Sciatic nerve (tissue), 2 donors: Measurements from ENCODE around the gene SLC24A5. TPM values are rescaled to one million over a fixed set of nuclear protein-coding genes. Genes with fewer than 3 reads are reported as not detected.

Experiments
- ATAC-seq: fragments of 200-7000 bp; cut with Tn5 transposase; one replicate; pipeline ENCODE4 v1.9.1; 2020; ENCODE audit warnings: mild to moderate bottlenecking, moderate library complexity
- DNase-seq: peaks from one replicate; pipeline ENCODE4 v3.0.0-alpha.2; 2020; ENCODE audit warnings: low spot score
- intact Hi-C: fragments of 100-400 bp; cut with DNase I; formaldehyde crosslinking; loops from one replicate; pipeline ENCODE4 v1.14.2; 2022
- total RNA-seq: library from RNA; stranded (reverse); fragmentation: NEBNext Ultra II Directional; extraction: Animal tissue kit (Norgen Biotek cat#: 25700); gene quantifications from one replicate; pipeline ENCODE4 v1.2.1, GENCODE V29; 2021
- donor health status: DM: no; HTN: no; CAD: no.
- donor health status: DM: no; HTN: no; CAD: no.

Gene SLC24A5
- total RNA-seq, 1 donor from 2014 or later, result 0.89 TPM

DNA sequence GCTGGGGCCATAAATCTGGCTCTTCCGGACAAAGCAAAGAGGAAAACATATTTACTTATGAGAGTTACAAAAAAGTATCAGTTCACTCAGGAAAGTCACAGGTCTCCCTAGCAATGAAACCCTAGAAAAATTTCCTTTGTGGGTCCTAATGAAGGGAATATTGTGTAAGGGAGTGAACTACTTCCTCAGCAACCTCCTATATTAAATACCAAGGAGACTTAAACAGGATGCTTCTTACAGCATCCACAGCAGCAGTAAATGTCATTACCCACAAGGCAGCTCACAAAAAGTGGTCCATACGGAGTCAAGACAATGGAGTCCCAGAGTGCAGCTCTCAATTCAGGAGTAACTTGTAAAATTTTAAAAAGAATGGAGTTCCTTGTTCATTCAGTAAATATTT, 14.9 kb upstream of the SLC24A5 start:
- intact Hi-C loops, result no loop called here
- ATAC-seq, result no peak
- no peak for DNase-seq

GRCh38 chr15:48109212-48109611, 11.6 kb upstream of the SLC24A5 start:
- DNase-seq, result no peak
- intact Hi-C loops, result no loop called here
- no peak for ATAC-seq

DNA sequence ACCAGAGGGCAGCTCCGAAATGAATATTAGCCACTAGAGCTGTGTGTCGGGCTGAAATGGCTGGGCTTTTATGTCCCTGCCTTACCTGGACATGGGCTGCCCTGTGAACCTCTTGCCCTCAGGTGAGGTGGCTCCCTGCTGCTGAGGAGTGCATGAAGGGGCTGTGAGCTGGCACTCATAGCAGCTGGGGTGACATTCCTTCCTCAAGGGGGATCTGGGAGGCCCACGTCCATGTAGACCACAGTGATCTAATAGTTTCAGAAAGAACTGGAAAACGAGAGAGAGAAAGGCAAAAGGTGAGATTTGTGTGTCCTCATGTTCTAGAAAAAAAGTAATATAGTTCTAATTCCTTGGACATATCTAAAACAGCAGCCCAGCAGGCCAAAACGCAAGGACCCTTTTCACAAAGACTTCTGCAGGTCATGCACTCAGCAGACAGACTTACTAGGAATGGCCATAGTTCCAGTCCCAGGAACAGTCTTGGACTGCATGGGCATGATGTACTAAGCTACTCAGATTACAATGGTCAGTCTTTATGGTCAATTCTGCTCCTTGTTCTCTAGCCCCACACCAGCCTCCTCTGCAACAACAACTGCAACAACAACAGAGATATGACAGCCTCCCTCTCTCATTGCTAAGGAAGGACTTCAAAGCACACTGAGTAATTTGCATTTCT, 10.8 kb upstream of the SLC24A5 start:
- no peak for DNase-seq
- intact Hi-C loops, result no loop called here
- ATAC-seq, result peak; percentile 60

- intact Hi-C loops, result no loop called here
- ATAC-seq (no peak), DNase-seq (no peak)
Observed at GRCh38 chr15:48112242-48112641, 8.5 kb upstream of the SLC24A5 start.

- ATAC-seq (no peak), DNase-seq (no peak)
- intact Hi-C loops, result no loop called here
Observed at GRCh38 chr15:48119277-48119676, 1.5 kb upstream of the SLC24A5 start.

- ATAC-seq (peak; percentile 32), DNase-seq (no peak)
- intact Hi-C loops, result no loop called here
Observed at GRCh38 chr15:48121849-48122248, 1.1 kb downstream of the SLC24A5 start.

DNA sequence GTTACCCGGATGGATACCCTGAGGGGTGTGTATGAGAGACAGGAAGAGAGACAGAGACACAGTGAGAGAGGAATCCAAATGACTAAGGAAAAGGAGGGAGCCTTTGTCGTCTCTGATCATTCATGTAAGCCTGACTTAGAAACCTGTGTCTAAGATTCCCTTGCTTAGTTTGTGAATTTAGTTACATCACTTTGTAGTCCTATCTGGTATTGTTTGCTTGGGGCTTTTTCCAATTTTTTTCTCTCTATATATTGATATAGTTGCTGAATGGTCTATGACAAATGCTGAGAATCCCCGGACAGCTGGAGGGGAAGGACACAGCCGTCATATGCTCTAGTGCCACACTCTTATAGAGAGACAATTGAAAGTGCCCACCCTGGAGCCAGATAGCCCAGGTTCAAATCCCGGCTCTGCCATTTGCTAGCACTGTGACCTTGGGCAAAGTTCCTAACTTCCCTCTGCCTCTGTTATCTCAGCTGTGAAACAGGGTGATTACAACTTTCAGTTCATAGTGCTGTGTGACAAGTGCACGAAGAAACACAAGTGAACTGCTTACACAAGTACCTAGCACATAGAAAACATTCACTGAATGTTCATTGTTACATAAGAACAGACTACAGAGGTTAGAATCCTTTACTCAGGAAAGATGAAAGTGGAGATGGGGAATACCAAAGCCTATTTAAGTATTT, 6.0 kb downstream of the SLC24A5 start:
- no peak for DNase-seq
- ATAC-seq, result peak; percentile 60
- intact Hi-C loops, result no loop called here

- no peak for ATAC-seq
Observed at GRCh38 chr15:48131324-48131723, 10.5 kb downstream of the SLC24A5 start.

GRCh38 chr15:48132874-48133273, 12.1 kb downstream of the SLC24A5 start:
- no peak for DNase-seq
- no peak for ATAC-seq
- intact Hi-C loops, result no loop called here

More at GRCh38 chr15:48131324-48131723, 10.5 kb downstream of the SLC24A5 start:
- DNase-seq, result no peak
- intact Hi-C loops, result no loop called here

GRCh38 chr15:48143856-48144255, 23.1 kb downstream of the SLC24A5 start:
- intact Hi-C loops, result no loop called here
- DNase-seq (no peak), ATAC-seq (no peak)

- intact Hi-C loops, result no loop called here
- no peak for ATAC-seq
- DNase-seq, result no peak
Observed at GRCh38 chr15:48144889-48145288, 24.1 kb downstream of the SLC24A5 start.

DNA sequence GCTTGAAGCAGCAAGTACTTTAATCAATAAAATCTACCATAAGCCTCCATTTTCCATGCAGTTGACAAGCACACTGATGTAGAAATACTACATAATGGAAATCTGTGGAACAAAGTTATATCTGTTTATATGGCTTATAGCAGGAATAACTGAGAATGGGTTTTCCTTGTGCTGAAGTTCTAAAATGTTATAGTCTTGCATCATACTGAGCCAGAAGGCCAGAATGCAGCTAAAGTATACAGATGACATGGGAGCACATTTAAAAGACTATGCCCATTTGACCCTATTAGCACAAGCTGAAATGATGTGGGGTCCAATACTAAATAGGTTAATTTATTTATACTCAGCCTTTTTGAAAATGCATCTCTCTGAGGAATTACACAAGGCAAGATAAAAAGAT, 25.1 kb downstream of the SLC24A5 start:
- intact Hi-C loops, result no loop called here
- DNase-seq (no peak), ATAC-seq (no peak)

DNA sequence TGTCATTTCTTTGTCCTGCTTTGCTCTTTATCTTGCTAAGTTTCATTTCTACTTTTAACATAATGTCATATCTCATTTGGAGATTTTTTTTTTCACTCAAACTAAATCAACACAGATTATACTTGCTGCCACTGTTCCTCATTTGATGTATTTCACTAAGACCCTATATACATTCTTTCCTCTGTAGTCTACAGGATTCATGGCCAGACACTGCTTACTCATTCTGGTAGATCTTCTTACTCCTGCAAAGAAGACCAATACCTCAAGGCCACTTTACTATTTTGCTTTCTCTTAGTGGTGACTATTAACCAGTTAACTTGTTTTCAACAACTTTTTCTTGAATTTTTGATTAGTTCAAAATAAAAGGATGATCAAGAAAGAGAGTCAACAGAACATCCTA, 26.6 kb downstream of the SLC24A5 start:
- intact Hi-C loops, result no loop called here
- ATAC-seq (no peak), DNase-seq (no peak)

GRCh38 chr15:48149858-48150257, 29.1 kb downstream of the SLC24A5 start:
- intact Hi-C loops, result no loop called here
- ATAC-seq, result no peak

GRCh38 chr15:48153526-48153925, 32.7 kb downstream of the SLC24A5 start:
- ATAC-seq, result no peak
- no peak for DNase-seq

More at GRCh38 chr15:48149858-48150257, 29.1 kb downstream of the SLC24A5 start:
- DNase-seq, result no peak

GRCh38 chr15:48168616-48169015, 47.8 kb downstream of the SLC24A5 start:
- ATAC-seq (no peak), DNase-seq (no peak)
- intact Hi-C loops, result no loop called here

More at GRCh38 chr15:48153526-48153925, 32.7 kb downstream of the SLC24A5 start:
- intact Hi-C loops, result no loop called here

DNA sequence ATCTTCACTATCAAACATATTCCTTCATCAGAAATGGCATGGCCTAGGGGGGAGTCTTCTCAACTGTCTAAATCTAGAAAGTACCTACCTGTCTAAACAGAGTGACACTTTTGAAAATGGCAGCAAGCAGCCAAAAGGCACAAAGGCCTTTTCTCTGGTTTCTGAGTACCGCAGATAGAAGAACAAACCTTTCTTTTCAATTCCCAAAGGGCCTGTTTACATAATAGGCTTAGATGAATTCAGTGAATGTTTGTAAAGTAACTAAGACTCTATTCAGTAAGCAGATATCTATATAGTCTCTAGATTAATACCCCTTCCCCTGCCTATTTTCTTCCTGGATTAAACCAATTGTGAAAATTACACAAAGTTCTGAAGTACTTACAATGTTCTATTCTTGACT, 50.2 kb downstream of the SLC24A5 start:
- no peak for ATAC-seq
- no peak for DNase-seq
- intact Hi-C loops, result no loop called here

GRCh38 chr15:48175126-48175525, 54.3 kb downstream of the SLC24A5 start:
- no peak for DNase-seq

DNA sequence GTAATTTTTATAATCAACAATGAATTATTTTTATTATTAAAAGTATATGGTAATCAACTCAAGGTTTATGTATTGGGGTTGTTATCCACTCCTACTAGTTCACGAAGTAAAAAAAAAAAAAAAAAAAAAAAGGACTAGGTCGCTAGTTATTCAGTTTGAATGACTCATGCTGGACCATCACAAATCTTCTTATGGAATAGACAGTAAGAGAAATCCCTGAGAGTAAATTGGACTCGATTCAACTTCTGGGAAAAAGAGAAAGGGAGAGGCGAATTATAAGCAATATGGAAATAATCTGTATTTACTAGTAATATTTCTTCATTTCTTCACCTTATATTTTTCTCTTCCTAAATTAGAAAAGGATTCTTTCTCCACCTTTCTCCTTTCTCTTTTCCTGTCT, 55.3 kb downstream of the SLC24A5 start:
- DNase-seq, result no peak
- intact Hi-C loops, result no loop called here
- no peak for ATAC-seq

More at GRCh38 chr15:48175126-48175525, 54.3 kb downstream of the SLC24A5 start:
- no peak for ATAC-seq
- intact Hi-C loops, result no loop called here

DNA sequence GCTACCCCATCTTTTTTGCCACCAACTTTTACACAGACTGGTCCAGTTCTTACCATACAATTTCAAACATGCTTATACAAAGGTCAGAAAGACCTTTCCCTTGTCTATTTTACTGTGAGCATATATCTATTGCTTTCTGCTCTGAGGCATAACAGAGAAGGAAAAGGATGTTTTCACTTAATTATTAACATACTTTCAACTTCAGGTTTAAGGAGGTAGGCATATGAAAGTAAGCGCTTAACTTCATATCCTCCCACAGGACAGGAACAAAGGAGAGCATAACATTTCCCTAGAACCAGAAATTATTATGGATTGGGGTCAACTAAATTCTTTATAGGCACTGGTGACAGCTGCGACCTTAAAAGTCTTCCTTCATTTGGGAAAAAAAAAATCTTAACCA, 56.2 kb downstream of the SLC24A5 start:
- DNase-seq (no peak), ATAC-seq (no peak)
- intact Hi-C loops, result no loop called here

DNA sequence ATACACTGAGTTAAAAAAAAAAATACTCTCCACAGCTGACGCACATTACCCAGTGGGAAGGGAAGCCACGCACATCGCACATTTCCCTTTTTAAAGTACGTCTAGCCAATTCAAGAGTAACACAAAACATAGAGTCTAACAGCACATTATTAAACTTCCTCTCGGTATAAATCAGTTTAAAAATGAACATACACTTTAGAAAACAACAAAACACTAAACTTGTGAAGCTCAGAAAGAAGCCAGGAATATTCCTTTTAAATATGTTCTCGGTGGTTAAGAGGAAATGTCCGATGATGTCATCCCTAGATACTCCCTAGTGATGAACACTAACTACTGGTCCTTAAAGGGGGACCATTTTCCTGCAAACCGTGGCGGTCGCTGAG, 56.6 kb downstream of the SLC24A5 start:
- DNase-seq (no peak), ATAC-seq (peak; percentile 89)
- intact Hi-C loops, result no loop called here
